Endodermal cell (in vitro differentiated cells): ENCODE results near the gene TMEM208. TPM values are rescaled to one million over a fixed set of nuclear protein-coding genes. Genes with fewer than 3 reads are reported as not detected.

Experiments
- DNase-seq: peaks from one replicate; pipeline ENCODE4 v3.0.0-alpha.2; 2017
- H3K27ac ChIP-seq: 2 replicates; pipeline ENCODE4 v1.5.1; 2013; ENCODE audit warnings: mild to moderate bottlenecking, low read depth, low read length, moderate library complexity
- H3K27me3 ChIP-seq: 2 replicates; pipeline ENCODE4 v1.6.1; 2013; ENCODE audit warnings: mild to moderate bottlenecking, low read length, moderate library complexity; ENCODE audit not compliant: insufficient read depth, control insufficient read depth, poor library complexity, severe bottlenecking
- H3K36me3 ChIP-seq: 2 replicates; pipeline ENCODE4 v1.7.0; 2013; ENCODE audit warnings: mild to moderate bottlenecking, low read length, moderate library complexity; ENCODE audit not compliant: control insufficient read depth, insufficient read depth
- H3K4me1 ChIP-seq: one replicate; pipeline ENCODE4 v1.7.0; 2013; ENCODE audit warnings: low read length; ENCODE audit not compliant: control insufficient read depth, insufficient read depth
- H3K4me3 ChIP-seq: 2 replicates; pipeline ENCODE4 v1.5.1; 2013; ENCODE audit warnings: mild to moderate bottlenecking, low read length, moderate library complexity
- H3K9ac ChIP-seq: 2 replicates; pipeline ENCODE4 v1.6.1; 2013; ENCODE audit warnings: mild to moderate bottlenecking, low read length, moderate library complexity; ENCODE audit not compliant: poor library complexity, severe bottlenecking; ENCODE audit errors: extremely low read depth
- H3K9me3 ChIP-seq: 2 replicates; pipeline ENCODE4 v1.6.1; 2013; ENCODE audit warnings: mild to moderate bottlenecking, low read length, moderate library complexity; ENCODE audit not compliant: control insufficient read depth
- H3K27ac Mint-ChIP-seq: 2 replicates; pipeline ENCODE4 v1.8.0; 2020; ENCODE audit warnings: mixed read lengths
- H3K27me3 Mint-ChIP-seq: 2 replicates; pipeline ENCODE4 v1.8.0; 2021; ENCODE audit warnings: mild to moderate bottlenecking, mixed read lengths; ENCODE audit not compliant: insufficient read depth
- H3K36me3 Mint-ChIP-seq: 2 replicates; pipeline ENCODE4 v1.8.0; 2020; ENCODE audit warnings: low read depth, mixed read lengths
- H3K4me1 Mint-ChIP-seq: 2 replicates; pipeline ENCODE4 v1.8.0; 2020; ENCODE audit warnings: mixed read lengths
- H3K4me3 Mint-ChIP-seq: 2 replicates; pipeline ENCODE4 v1.8.0; 2020; ENCODE audit warnings: mild to moderate bottlenecking, moderate library complexity, mixed read lengths
- H3K9me3 Mint-ChIP-seq: 2 replicates; pipeline ENCODE4 v1.8.0; 2020; ENCODE audit warnings: mild to moderate bottlenecking, mixed read lengths
- WGBS, 2 experiments: methylation state at CpG; one replicate each; pipeline versions ENCODE4 v1.1.5 to v1.1.7; 2013; ENCODE audit warnings: missing lambda C conversion rate in 2 of 2, mixed read lengths in 1 of 2; ENCODE audit not compliant: insufficient coverage in 1 of 2, insufficient read length in 1 of 2; 5-methylcytosine and 5-hydroxymethylcytosine counted together
- total RNA-seq, 2 donors: library from RNA; stranded (reverse); fragmentation: NEBNext Ultra II Directional in 1 of 2; extraction: Animal tissue kit (Norgen Biotek cat#: 25700) in 1 of 2; gene quantifications; 2 replicates in 1 of 2; 3 replicates in 1 of 2; pipeline ENCODE4 v1.2.1, GENCODE V29; 2021
- TF ChIP-seq, protein P1 (sequence below): fragments of 200-600 bp; sonication (generic); conservative IDR thresholded peaks from 2 replicates; pipeline ENCODE4 v1.5.0; 2021; ENCODE audit warnings: antibody characterized with exemption, mild to moderate bottlenecking

Gene TMEM208
- total RNA-seq, 2 donors from 2014 or later, result 43.1 to 46.4 TPM

DNA sequence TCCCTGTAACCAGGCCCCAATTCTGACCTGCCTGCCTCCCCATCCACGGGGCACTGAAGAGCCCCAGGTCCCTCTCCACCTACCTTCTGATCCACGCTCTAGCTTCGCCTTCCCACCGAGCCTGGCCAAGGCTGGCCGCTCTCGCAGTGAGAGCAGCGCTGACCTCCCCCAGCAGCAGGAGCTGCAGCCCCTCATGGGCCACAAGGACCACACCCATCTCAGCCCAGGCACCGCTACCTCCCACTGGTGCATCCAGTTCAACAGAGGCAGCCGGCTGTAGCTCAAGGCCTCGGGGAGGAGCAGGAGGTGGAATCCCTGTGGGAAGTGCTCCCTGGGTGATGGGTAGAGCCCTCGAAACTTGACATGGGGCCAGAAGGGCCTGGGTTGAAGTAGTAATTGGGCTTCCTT lies 44.0 kb downstream of the TMEM208 start:
- Histone ChIP-seq H3K27ac (no peak overlapping the region), H3K9ac (no peak overlapping the region), H3K9me3 (no peaks in the 10 kb centered on the region), H3K27me3 (no peaks in the 10 kb centered on the region), H3K36me3 (peaks cover 18% of the 10 kb centered on the region), H3K4me3 (no peak overlapping the region), H3K4me1 (peaks cover 4% of the 10 kb centered on the region)
- H3K27ac Mint-ChIP-seq, result no peak overlapping the region
- H3K36me3 Mint-ChIP-seq, result no peaks in the 10 kb centered on the region
- DNase-seq, result no peak
- WGBS, 2 experiments, result 95 to 100% methylated on average over 6 to 11 of the region's 11 CpGs
- TF ChIP-seq, protein P1, sequence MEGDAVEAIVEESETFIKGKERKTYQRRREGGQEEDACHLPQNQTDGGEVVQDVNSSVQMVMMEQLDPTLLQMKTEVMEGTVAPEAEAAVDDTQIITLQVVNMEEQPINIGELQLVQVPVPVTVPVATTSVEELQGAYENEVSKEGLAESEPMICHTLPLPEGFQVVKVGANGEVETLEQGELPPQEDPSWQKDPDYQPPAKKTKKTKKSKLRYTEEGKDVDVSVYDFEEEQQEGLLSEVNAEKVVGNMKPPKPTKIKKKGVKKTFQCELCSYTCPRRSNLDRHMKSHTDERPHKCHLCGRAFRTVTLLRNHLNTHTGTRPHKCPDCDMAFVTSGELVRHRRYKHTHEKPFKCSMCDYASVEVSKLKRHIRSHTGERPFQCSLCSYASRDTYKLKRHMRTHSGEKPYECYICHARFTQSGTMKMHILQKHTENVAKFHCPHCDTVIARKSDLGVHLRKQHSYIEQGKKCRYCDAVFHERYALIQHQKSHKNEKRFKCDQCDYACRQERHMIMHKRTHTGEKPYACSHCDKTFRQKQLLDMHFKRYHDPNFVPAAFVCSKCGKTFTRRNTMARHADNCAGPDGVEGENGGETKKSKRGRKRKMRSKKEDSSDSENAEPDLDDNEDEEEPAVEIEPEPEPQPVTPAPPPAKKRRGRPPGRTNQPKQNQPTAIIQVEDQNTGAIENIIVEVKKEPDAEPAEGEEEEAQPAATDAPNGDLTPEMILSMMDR, result no peak
- H3K4me1 Mint-ChIP-seq, result peaks cover 10% of the 10 kb centered on the region
- no peak overlapping the region for H3K4me3 Mint-ChIP-seq
- peaks cover 3% of the 10 kb centered on the region for H3K27me3 Mint-ChIP-seq
- H3K9me3 Mint-ChIP-seq, result no peaks in the 10 kb centered on the region

DNA sequence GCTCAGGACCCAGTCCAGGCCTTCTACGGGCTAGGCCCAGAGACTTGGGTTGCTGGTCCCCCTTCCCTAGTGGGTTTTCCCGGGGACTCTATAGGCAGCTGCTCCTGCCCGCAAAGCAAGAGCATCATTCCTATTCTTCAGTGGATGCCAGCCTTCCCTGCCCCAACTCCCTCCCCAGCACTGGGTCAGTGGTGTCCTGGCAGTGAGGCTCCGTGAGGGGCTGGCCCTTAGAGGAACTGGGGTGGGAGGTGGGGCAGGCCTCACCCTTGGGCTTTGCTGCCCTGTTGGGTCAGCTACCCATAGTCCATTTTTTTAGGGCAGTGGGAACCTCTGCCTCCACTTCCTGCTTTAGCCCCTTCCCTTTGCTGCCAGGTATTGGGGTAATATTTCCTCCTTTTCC lies 44.5 kb downstream of the TMEM208 start:
- TF ChIP-seq, protein P1, result no peak
- Mint-ChIP-seq H3K27me3 (no peaks in the 10 kb centered on the region), H3K4me3 (no peak overlapping the region), H3K36me3 (peaks cover 2% of the 10 kb centered on the region), H3K27ac (no peak overlapping the region), H3K9me3 (no peaks in the 10 kb centered on the region), H3K4me1 (peaks cover 10% of the 10 kb centered on the region)
- no peaks in the 10 kb centered on the region for H3K27me3 ChIP-seq
- H3K4me3 ChIP-seq, result no peak overlapping the region
- peaks cover 4% of the 10 kb centered on the region for H3K4me1 ChIP-seq
- H3K36me3 ChIP-seq, result peaks cover 14% of the 10 kb centered on the region
- no peak for DNase-seq
- no peak overlapping the region for H3K9ac ChIP-seq
- 95% methylated on average over 3 to 4 of the region's 4 CpGs for WGBS, 2 experiments
- H3K9me3 ChIP-seq, result no peaks in the 10 kb centered on the region
- no peak overlapping the region for H3K27ac ChIP-seq

DNA sequence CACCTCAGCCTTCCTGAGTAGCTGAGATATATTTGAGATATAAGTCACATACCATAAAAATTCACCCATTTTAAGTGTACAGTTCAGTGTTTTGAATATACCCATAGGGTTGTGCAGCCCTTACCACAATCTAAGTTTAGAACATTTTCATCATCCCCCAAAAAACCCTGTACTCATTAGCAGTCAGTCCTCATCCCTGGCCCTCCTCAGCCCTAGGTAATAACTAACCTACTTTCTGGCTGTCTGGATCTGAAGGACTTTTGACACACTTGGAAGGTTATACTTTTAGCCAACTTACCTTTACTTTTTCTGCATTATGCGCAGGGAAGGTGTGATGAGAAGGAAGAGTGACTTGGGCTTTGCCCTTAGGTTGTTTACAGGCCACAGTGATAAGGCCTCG lies 48.4 kb downstream of the TMEM208 start:
- Histone ChIP-seq H3K9ac (no peak overlapping the region), H3K27ac (no peak overlapping the region), H3K4me3 (no peak overlapping the region), H3K9me3 (no peaks in the 10 kb centered on the region), H3K27me3 (no peaks in the 10 kb centered on the region), H3K4me1 (no peaks in the 10 kb centered on the region), H3K36me3 (peaks cover 10% of the 10 kb centered on the region)
- TF ChIP-seq, protein P1, result no peak
- no peak for DNase-seq
- H3K4me1 Mint-ChIP-seq, result peaks cover 6% of the 10 kb centered on the region
- WGBS, 2 experiments, result 100% methylated on average over 1 to 2 of the region's 2 CpGs
- H3K27me3 Mint-ChIP-seq, result no peaks in the 10 kb centered on the region
- peaks cover 5% of the 10 kb centered on the region for H3K36me3 Mint-ChIP-seq
- no peak overlapping the region for H3K4me3 Mint-ChIP-seq
- no peak overlapping the region for H3K27ac Mint-ChIP-seq
- H3K9me3 Mint-ChIP-seq, result no peaks in the 10 kb centered on the region
